CD4-positive, alpha-beta T cell treated with Interleukin-6 at 100 ng/mL for 8 hours (primary cell): Measurements from ENCODE around the gene SPRR2D.
"Not testable (repeated sequence)": the region's sequence is repeated elsewhere in the genome, so short reads cannot be mapped to it uniquely, and the experiment has no call there.

Experiments used
- DNase-seq: peaks from one replicate; pipeline ENCODE4 v3.0.0-alpha.2; 2020; ENCODE audit warnings: mixed read lengths, low spot score

Gene SPRR2D

GRCh38 chr1:153011235-153011758 lies 29.6 kb downstream of the SPRR2D start:
- not testable (repeated sequence) for DNase-seq

DNA sequence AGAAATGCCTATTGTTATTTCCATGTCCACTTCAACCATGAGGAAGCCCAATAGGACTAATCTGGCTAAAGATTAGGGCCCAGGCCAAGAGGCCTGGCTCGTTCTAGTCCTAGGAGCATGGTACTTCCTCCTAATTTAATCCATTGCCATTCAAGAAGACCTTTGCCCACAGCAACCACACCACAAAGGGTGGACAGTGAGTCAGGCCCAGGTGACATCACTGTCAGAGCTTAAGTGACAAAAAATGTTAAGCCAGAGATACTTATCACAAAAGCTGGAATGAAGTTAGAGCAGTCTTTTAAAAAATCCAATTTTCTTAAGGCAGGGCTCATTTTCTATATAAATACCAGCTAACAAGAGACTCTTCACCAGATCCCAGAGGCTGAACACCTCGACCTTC lies 39.5 kb downstream of the SPRR2D start, which contains the start of gene SPRR3:
Gene SPRR3 (plus strand): TSS at position 368 of the 400 bp plus-strand sequence. CDS start 1,272 bp downstream, outside the sequence.
- DNase-seq, result no peak

DNA sequence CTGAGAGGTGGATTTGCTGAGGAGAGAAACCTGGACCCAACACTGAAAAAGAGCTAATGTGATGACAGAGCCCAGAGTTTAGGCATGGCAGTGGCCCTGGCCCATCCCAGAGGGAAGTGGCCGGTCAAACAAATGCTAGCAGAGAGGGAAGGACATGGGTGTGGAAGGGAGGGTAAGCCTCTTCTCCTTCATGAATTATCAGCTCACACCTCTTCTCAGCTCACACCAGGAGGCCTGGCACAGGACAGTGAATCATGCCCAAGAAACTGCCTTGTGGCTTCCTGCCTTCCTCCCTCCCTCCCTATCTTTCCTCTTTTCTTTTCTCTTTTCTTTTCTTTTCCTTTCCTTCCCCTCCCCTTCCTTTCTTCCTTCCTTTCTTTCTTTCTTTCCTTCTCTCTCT lies 40.6 kb downstream of the SPRR2D start:
- DNase-seq, result no peak

- no peak for DNase-seq
These were observed 41.1 kb downstream of the SPRR2D start for GRCh38 chr1:152999818-153000217.

- DNase-seq, result no peak
These were observed 42.4 kb downstream of the SPRR2D start for GRCh38 chr1:152998476-152998875.

- DNase-seq, result no peak
These were observed 43.0 kb downstream of the SPRR2D start for GRCh38 chr1:152997901-152998300.

- no peak for DNase-seq
These were observed 44.1 kb downstream of the SPRR2D start for GRCh38 chr1:152996633-152997400.

DNA sequence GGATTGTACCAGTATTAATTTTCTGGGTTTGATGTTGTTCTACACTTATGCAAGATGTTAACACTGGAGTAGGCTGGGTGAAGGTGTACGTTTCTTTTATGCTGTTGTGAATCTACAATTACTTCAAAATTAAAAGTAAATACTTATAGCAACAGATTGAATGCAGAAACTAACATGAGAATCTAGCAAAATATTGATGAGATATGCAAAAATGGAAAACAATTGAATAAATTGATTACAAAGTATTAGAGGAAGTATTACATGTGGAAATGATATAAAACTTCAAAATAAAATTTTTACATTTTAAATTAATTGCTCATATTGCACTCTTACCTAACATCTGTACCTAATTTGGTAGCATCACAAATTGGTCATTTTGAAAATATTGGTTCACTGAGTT lies 45.1 kb downstream of the SPRR2D start:
- no peak for DNase-seq

GRCh38 chr1:152993186-152993585 lies 47.7 kb downstream of the SPRR2D start:
- no peak for DNase-seq
